Astrocyte of the spinal cord (primary cell): ENCODE data around the gene REM2.

Source experiments
- DNase-seq: peaks from one replicate; pipeline ENCODE4 v3.0.0; 2011; ENCODE audit warnings: low read depth, low spot score
- H3K4me3 ChIP-seq: 2 replicates; pipeline ENCODE4 v1.5.1; 2011; ENCODE audit warnings: low read depth, mild to moderate bottlenecking, low read length, moderate library complexity
- in situ Hi-C: cut with HindIII; loops from 2 replicates; pipeline ENCODE4 v1.10.0; 2017; ENCODE audit warnings: low sequenced_read_pairs
- TF ChIP-seq, protein P1 (sequence below): IDR thresholded peaks from 2 replicates; pipeline ENCODE4 v1.5.1; 2012; ENCODE audit warnings: low read depth, mild to moderate bottlenecking, low read length, inconsistent platforms

REM2 gene

DNA sequence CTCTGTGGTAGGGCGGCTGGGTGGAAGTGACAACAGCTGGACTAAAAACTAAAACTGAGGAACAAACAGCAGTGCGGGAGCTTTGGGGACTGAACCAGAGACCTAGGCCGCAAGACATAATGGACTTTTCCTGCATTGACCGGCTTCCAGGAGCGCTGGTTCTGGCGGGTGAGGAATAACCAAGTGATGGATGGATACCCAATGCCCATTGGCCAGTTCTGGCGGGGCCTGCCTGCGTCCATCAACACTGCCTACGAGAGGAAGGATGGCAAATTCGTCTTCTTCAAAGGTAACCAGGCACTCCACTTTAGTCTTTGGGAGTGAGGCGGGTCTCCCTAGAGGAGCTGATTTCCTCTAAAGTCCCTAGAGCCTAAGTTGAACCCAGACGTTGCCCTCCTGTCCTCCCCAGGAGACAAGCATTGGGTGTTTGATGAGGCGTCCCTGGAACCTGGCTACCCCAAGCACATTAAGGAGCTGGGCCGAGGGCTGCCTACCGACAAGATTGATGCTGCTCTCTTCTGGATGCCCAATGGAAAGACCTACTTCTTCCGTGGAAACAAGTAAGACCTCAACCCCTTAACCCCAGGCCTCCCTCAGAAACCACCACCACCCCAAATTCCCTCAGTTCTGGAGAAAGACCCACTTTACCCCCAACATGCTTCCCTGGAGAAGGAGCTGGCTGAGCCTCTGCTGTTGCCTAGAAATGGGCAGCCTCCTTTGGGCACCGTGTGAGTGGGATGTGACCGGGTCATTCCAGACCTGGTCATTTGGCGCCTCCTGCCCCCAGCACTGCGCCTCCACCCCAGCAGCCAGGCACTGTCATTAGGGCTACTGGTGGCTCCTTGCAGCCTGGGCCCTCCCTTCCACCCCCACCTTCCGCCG lies 38.6 kb upstream of the REM2 start:
- no peak for DNase-seq
- TF ChIP-seq, protein P1, sequence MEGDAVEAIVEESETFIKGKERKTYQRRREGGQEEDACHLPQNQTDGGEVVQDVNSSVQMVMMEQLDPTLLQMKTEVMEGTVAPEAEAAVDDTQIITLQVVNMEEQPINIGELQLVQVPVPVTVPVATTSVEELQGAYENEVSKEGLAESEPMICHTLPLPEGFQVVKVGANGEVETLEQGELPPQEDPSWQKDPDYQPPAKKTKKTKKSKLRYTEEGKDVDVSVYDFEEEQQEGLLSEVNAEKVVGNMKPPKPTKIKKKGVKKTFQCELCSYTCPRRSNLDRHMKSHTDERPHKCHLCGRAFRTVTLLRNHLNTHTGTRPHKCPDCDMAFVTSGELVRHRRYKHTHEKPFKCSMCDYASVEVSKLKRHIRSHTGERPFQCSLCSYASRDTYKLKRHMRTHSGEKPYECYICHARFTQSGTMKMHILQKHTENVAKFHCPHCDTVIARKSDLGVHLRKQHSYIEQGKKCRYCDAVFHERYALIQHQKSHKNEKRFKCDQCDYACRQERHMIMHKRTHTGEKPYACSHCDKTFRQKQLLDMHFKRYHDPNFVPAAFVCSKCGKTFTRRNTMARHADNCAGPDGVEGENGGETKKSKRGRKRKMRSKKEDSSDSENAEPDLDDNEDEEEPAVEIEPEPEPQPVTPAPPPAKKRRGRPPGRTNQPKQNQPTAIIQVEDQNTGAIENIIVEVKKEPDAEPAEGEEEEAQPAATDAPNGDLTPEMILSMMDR, result no peak
- no peak overlapping the region for H3K4me3 ChIP-seq
- in situ Hi-C loops, result no loop called here

DNA sequence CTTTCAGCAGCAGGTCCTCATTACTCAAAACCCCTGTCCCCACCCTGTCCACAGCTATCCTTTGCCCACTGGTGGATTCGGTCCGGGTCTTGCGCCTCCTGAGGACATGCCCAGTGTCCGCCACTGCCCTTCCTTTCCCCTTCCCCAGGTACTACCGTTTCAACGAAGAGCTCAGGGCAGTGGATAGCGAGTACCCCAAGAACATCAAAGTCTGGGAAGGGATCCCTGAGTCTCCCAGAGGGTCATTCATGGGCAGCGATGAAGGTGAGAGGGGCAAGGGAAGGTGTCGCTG lies 38.0 kb upstream of the REM2 start:
- no peak for DNase-seq
- TF ChIP-seq, protein P1, result no peak
- no peak overlapping the region for H3K4me3 ChIP-seq
- in situ Hi-C loops, result no loop called here

DNA sequence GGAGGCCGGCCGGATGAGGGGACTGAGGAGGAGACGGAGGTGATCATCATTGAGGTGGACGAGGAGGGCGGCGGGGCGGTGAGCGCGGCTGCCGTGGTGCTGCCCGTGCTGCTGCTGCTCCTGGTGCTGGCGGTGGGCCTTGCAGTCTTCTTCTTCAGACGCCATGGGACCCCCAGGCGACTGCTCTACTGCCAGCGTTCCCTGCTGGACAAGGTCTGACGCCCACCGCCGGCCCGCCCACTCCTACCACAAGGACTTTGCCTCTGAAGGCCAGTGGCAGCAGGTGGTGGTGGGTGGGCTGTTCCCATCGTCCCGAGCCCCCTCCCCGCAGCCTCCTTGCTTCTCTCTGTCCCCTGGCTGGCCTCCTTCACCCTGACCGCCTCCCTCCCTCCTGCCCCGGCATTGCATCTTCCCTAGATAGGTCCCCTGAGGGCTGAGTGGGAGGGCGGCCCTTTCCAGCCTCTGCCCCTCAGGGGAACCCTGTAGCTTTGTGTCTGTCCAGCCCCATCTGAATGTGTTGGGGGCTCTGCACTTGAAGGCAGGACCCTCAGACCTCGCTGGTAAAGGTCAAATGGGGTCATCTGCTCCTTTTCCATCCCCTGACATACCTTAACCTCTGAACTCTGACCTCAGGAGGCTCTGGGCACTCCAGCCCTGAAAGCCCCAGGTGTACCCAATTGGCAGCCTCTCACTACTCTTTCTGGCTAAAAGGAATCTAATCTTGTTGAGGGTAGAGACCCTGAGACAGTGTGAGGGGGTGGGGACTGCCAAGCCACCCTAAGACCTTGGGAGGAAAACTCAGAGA lies 37.0 kb upstream of the REM2 start:
- TF ChIP-seq, protein P1, result no peak
- H3K4me3 ChIP-seq, result no peak overlapping the region
- in situ Hi-C loops, result no loop called here
- no peak for DNase-seq

DNA sequence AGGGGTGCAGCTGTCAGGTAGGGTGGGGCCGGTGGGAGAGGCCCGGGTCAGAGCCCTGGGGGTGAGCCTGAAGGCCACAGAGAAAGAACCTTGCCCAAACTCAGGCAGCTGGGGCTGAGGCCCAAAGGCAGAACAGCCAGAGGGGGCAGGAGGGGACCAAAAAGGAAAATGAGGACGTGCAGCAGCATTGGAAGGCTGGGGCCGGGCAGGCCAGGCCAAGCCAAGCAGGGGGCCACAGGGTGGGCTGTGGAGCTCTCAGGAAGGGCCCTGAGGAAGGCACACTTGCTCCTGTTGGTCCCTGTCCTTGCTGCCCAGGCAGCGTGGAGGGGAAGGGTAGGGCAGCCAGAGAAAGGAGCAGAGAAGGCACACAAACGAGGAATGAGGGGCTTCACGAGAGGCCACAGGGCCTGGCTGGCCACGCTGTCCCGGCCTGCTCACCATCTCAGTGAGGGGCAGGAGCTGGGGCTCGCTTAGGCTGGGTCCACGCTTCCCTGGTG lies 36.2 kb upstream of the REM2 start:
- DNase-seq, result no peak
- TF ChIP-seq, protein P1, result no peak
- no peak overlapping the region for H3K4me3 ChIP-seq
- in situ Hi-C loops, result no loop called here

DNA sequence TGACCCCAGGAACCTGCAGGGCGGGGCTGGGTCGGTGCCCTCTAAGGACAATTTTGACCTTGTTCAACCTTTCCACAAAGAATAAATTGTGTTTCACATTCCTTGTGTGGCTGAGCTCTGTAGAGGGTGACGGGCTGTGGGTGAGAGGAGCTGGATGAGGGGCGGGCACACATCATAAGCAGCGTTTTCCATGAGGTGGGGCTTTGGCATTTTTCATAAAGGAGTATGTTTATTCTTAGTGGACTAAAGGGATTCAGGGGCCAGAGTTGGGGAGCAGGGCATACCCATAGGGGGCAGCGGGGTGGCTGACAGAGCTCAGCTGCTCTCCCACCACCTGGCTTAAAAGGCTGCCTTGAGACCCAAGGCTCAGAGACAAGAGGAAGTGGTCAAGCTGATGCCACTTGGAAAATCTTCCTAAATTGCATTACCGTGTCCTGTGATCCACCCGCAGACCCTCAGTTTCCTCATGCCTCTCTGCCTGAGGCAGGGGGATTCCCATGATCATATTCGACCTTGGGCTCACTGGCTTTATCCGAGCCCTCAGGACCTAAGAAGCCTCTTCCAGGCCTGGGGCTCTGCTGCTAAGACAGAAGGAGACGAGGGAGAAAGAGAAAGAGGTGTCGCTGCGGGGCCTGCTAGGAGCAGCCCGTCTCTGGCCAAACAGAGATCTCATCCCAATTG lies 35.2 kb upstream of the REM2 start:
- DNase-seq, result peak; percentile 45
- H3K4me3 ChIP-seq, result no peak overlapping the region
- in situ Hi-C loops, result no loop called here
- TF ChIP-seq, protein P1, result no peak

DNA sequence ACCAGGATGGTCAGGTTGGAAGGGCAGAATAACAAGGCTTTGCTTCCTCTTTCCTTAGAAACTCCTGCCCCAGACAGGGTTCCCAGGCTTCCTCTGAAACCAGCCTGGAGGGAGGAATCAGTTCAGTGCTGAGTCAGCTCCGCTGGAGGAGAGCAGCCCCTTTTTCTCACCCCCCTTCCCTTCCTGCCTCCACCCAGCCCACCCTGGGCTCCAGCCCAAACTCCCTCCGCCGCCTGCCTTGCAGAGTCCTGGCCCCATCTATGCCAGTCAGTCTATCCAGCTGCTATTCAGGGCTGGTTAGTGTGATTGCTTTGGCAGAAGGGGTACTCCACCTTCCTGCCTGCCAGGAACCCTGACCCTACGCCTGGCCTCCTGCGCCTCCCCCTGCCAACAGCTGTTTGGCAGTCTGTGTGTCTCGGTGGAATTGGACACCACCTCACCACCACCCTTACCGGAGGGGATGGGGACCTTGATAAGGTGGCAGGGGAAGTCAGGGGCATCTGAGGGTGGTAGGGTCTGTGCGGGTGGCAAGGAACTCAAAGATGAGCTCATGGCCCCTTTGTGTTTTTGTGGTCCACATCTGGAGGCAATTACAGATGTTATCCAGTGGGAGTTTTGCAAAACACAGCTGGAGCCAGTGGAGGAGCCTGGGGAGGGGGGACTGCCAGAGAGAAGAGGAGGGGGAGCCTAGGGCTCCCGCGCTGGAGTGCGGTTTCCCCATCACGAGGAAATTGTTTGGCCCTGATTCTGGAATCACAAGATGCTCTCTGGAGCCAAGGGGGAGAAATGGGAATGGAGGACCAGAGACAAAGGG lies 34.5 kb upstream of the REM2 start:
- in situ Hi-C loops, result no loop called here
- H3K4me3 ChIP-seq, result no peak overlapping the region
- TF ChIP-seq, protein P1, result no peak
- peak; percentile 95 for DNase-seq
